Colonic mucosa (tissue), 4 donors: ENCODE data around the gene ZNF169. TPM values are rescaled to one million over a fixed set of nuclear protein-coding genes. Genes with fewer than 3 reads are reported as not detected.

Experiments
- DNase-seq: peaks from one replicate; pipeline ENCODE4 v3.0.0-alpha.2; 2020
- H3K27ac ChIP-seq: fragments of 200-600 bp; one replicate; pipeline ENCODE4 v1.8.0; 2021
- H3K27me3 ChIP-seq: fragments of 200-600 bp; one replicate; pipeline ENCODE4 v1.8.0; 2021
- H3K36me3 ChIP-seq: fragments of 200-600 bp; one replicate; pipeline ENCODE4 v1.8.0; 2021
- H3K4me1 ChIP-seq: fragments of 200-600 bp; one replicate; pipeline ENCODE4 v1.8.0; 2021; ENCODE audit warnings: mild to moderate bottlenecking
- H3K4me3 ChIP-seq: fragments of 200-600 bp; one replicate; pipeline ENCODE4 v1.8.0; 2021
- H3K9ac ChIP-seq, 2 donors: one replicate each; pipeline ENCODE4 v1.7.0; 2013; ENCODE audit warnings: control low read depth in 2 of 2, low read depth in 2 of 2, low read length in 2 of 2
- H3K9me3 ChIP-seq: fragments of 200-600 bp; one replicate; pipeline ENCODE4 v1.8.0; 2021
- intact Hi-C: fragments of 100-400 bp; cut with DNase I; formaldehyde crosslinking; loops from one replicate; pipeline ENCODE4 v1.14.1; 2022
- total RNA-seq, 2 donors: library from RNA; stranded (reverse); fragmentation: NEBNext Ultra II Directional in 1 of 2; extraction: Animal tissue kit (Norgen Biotek cat#: 25700) in 1 of 2; gene quantifications; one replicate each; pipeline ENCODE4 v1.2.1, GENCODE V29; 2021
- TF ChIP-seq, protein P1 (sequence below): fragments of 200-600 bp; IDR thresholded peaks from one replicate; pipeline ENCODE4 v1.8.0; 2022; ENCODE audit warnings: antibody characterized with exemption, mild to moderate bottlenecking
- donor health status: healthy.
- donor health status: DM: no; HTN: no; CAD: no.
- donor health status: DM: no; HTN: no; CAD: no.

ZNF169 gene
- total RNA-seq, 2 donors from 2014 or later, result 5.9 to 10.0 TPM

DNA sequence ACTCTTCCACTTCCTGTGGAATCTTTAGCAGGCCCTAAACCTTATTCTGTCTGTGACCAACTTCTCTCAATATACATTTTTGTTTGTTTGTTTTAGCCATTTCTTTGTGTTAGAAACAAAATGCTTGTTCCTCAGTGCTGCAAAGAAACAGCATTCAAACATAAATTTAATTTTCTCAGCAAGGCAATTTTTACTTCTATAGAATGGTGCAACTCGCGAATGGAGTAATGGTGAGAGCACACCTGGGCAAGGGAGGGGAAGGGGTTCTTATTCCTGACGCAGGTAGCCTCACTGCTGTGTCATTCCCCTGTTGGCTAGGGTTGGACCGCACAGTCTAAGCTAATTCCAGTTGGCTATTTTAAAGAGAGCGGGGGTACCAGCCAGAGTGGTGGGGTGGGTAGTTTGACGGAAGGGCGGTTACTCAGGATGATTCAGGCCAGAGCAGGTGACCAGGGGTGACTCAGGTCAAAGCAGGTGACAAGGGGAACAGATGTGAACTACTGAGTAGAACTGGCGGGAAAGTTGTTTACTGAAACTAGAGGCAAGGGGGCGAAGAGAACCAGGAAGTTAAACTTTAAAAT, 21.4 kb downstream of the ZNF169 start:
- H3K9me3 ChIP-seq, result no peaks in the 10 kb centered on the region
- no peaks in the 10 kb centered on the region for H3K4me1 ChIP-seq
- no peak overlapping the region for H3K9ac ChIP-seq
- DNase-seq, result no peak
- H3K27ac ChIP-seq, result no peak overlapping the region
- H3K27me3 ChIP-seq, result no peaks in the 10 kb centered on the region
- intact Hi-C loops, result no loop called here
- no peak overlapping the region for H3K4me3 ChIP-seq
- TF ChIP-seq, protein P1, sequence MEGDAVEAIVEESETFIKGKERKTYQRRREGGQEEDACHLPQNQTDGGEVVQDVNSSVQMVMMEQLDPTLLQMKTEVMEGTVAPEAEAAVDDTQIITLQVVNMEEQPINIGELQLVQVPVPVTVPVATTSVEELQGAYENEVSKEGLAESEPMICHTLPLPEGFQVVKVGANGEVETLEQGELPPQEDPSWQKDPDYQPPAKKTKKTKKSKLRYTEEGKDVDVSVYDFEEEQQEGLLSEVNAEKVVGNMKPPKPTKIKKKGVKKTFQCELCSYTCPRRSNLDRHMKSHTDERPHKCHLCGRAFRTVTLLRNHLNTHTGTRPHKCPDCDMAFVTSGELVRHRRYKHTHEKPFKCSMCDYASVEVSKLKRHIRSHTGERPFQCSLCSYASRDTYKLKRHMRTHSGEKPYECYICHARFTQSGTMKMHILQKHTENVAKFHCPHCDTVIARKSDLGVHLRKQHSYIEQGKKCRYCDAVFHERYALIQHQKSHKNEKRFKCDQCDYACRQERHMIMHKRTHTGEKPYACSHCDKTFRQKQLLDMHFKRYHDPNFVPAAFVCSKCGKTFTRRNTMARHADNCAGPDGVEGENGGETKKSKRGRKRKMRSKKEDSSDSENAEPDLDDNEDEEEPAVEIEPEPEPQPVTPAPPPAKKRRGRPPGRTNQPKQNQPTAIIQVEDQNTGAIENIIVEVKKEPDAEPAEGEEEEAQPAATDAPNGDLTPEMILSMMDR, result no peak
- H3K36me3 ChIP-seq, result peaks cover 5% of the 10 kb centered on the region

DNA sequence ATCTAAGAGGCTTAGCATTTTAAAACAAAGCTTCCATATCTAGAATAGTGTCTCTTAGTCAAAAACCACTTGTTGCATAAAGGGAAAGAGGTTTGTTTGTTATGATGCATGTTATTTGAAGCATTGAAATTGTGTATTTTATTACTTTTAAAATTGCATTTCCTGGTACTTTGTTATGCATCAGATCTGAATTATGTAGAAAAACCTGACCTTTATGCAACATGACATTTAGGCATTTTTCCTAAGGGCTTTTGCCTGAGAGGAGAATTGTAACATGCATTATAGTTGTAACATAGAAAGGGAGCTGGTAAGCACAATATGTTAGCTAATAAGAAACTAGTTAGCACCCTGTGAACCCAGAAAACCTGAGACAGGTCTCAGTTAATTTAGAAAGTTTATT, 22.0 kb downstream of the ZNF169 start:
- no peaks in the 10 kb centered on the region for H3K4me1 ChIP-seq
- H3K9ac ChIP-seq, result no peak overlapping the region
- TF ChIP-seq, protein P1, result no peak
- no peaks in the 10 kb centered on the region for H3K9me3 ChIP-seq
- no peak overlapping the region for H3K27ac ChIP-seq
- no peaks in the 10 kb centered on the region for H3K27me3 ChIP-seq
- peaks cover 5% of the 10 kb centered on the region for H3K36me3 ChIP-seq
- intact Hi-C loops, result no loop called here
- H3K4me3 ChIP-seq, result no peak overlapping the region
- no peak for DNase-seq

DNA sequence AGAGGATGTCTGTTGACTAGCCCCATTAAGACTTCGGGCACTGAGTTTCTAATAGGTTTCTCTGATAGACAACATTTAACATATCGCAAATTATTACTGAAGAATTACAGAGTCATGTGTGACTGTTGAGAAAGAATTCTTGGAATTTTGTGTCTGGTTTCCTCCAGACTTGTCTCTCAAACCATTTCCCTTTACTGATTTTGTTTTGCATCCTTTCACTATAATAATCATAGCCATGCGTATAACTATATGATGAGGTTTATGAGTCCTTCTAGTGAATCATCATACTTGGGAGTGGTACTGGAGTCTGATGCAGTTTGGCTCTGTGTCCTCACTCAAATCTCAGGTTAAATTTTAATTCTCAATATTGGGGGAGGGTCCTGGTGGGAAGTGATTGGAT, 27.0 kb downstream of the ZNF169 start:
- Histone ChIP-seq H3K36me3 (no peaks in the 10 kb centered on the region), H3K4me3 (no peak overlapping the region), H3K27me3 (no peaks in the 10 kb centered on the region), H3K9ac (no peak overlapping the region), H3K4me1 (no peaks in the 10 kb centered on the region), H3K9me3 (no peaks in the 10 kb centered on the region), H3K27ac (no peak overlapping the region)
- TF ChIP-seq, protein P1, result no peak
- intact Hi-C loops, result no loop called here
- no peak for DNase-seq

DNA sequence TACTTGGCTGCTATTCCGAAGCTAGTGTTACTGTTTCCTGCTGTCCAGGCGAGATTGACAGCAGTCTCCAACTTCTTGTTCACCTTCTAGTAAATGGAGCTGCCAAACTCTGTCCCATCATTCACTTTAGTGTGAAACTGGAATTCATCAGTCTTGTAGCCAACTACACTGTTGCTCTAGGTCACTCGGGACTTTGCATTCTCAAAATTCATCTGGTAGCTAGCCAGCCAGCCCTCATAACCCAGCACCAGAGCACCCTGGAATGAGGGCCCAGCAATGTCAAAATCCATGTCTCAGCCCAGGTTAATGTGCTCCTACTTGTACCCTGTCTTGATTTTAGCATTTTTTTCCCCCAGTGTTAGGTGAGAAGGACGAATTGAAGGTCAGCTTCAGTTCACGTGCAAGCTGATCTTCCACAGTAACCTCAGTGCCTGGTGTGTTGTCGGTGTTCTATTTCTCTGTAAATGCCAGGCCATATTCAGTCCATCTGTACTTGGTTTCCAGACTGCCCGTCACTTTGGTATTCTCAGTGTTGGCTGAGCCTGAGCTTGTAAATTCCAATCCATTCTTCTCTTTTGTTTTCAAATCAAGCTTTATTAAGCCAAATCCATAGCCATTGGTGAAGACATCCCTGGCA, 28.9 kb downstream of the ZNF169 start:
- Histone ChIP-seq H3K4me1 (no peaks in the 10 kb centered on the region), H3K36me3 (peaks cover 3% of the 10 kb centered on the region), H3K9me3 (no peaks in the 10 kb centered on the region), H3K27me3 (no peaks in the 10 kb centered on the region), H3K27ac (no peak overlapping the region), H3K9ac (no peak overlapping the region), H3K4me3 (no peak overlapping the region)
- intact Hi-C loops, result no loop called here
- no peak for DNase-seq
- TF ChIP-seq, protein P1, result no peak

DNA sequence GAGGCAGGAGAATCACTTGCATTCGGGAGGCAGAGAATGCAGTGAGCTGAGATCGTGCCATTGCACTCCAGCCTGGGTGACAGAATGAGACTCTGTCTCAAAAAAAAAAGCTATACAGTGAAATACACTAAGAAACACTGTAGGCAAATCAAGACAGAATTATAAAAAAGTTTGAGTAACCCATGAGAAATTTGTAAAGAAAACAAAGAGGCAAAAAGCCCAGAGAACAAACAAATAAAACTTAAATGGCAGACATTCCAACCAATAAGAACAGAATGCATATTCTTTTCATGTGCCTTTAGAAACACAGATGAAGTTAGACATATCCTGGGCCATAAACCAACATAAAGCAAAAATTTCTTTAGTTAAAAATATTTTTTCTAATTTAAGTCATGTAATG, 30.6 kb downstream of the ZNF169 start:
- H3K27me3 ChIP-seq, result no peaks in the 10 kb centered on the region
- H3K9me3 ChIP-seq, result no peaks in the 10 kb centered on the region
- H3K9ac ChIP-seq, result no peak overlapping the region
- DNase-seq, result no peak
- H3K4me3 ChIP-seq, result no peak overlapping the region
- H3K4me1 ChIP-seq, result no peaks in the 10 kb centered on the region
- peaks cover 3% of the 10 kb centered on the region for H3K36me3 ChIP-seq
- intact Hi-C loops, result no loop called here
- H3K27ac ChIP-seq, result no peak overlapping the region
- TF ChIP-seq, protein P1, result no peak
